Measurements from ENCODE around the gene SPON1. TPM values are rescaled to one million over a fixed set of nuclear protein-coding genes. Genes with fewer than 3 reads are reported as not detected.

SPON1 gene
- total and polyA plus RNA-seq, 2 of the 8 experiments (the other 6 are each of a cell fraction or from before 2014, with no cell fraction given) = 1.5 to 5.4 TPM

DNA sequence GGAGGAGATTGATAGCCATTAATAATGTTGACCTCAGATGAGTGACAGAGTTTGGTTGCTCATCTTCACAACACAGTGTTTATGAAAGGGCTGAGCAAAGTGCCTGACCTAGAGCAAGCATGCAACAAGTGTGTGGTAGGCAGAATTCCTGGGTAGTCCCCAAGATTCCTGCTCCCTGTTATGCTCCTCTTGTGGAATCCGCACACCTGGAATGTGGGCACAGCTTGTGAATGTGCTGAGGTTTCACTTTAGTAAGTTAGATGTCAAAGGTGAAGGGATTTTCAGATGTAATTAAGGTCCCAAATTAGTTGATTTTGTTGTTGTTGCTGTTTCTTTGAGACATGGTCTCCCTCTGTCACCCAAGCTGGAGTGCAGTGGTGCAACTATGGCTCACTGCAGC, 20.7 kb upstream of the SPON1 start:
- H3K4me2 ChIP-seq (ENCODE audit: insufficient read depth in 1 of 2, low read depth in 2 of 2, low read length in 2 of 2) = no peak overlapping the region
- H3K56ac ChIP-seq (replicated peaks; ENCODE audit: insufficient read length, low read depth, low read length) = no peak overlapping the region
- no peak overlapping the region for H2BK120ac ChIP-seq (replicated peaks; ENCODE audit: low read depth, low read length)
- H3K4me1 ChIP-seq (replicated peaks in 1 of 4; ENCODE audit: control insufficient read depth in 3 of 4, insufficient read depth in 4 of 4, low read length in 3 of 4) = no peaks in the 10 kb centered on the region
- H4K91ac ChIP-seq (replicated peaks; ENCODE audit: insufficient read length, low read length) = no peak overlapping the region
- H3K27ac ChIP-seq (ENCODE audit: low read depth, low read length) = no peak overlapping the region
- peaks cover 8 to 12% of the 10 kb centered on the region in 2 experiments; a peak in 2 of 4 replicates for H3K9me3 ChIP-seq (ENCODE audit: insufficient read depth in 2 of 2, low read depth in 1 of 2, low read length in 1 of 2)
- H3K23ac ChIP-seq (ENCODE audit: insufficient read length) = no peak overlapping the region
- H3K9ac ChIP-seq (replicated peaks in 1 of 4; ENCODE audit: extremely low read depth in 1 of 4, low read depth in 3 of 4, low read length in 3 of 4) = no peak overlapping the region
- no peaks in the 10 kb centered on the region for H3K79me2 ChIP-seq (ENCODE audit: control insufficient read depth in 1 of 2, insufficient read depth in 2 of 2, low read length in 2 of 2)
- no peak overlapping the region for H2AK5ac ChIP-seq (ENCODE audit: low read depth, low read length)
- no peaks in the 10 kb centered on the region for H3K27me3 ChIP-seq (replicated peaks in 1 of 4; ENCODE audit: control insufficient read depth in 3 of 4, extremely low read depth in 1 of 4, insufficient read depth in 3 of 4, low read length in 3 of 4)
- DNase-seq (ENCODE audit: low read depth in 1 of 2, low spot score in 2 of 2) (no peak), FAIRE-seq (peak; percentile 24)
- no peak overlapping the region for H3K14ac ChIP-seq (ENCODE audit: insufficient read length)
- CTCF ChIA-PET (ENCODE audit: partially characterized antibody) = interaction anchor here (0.8 to 6.1 kb wide), 4 partner anchors 12 to 169 kb away, joined by 3 to 51 read pairs (median 5); no protein-coding TSS in a partner anchor
- 67% methylated on average over 1 of the region's 1 CpG; no CpG with 5 or more reads in 1 of the 2 experiments for WGBS, 2 experiments (ENCODE audit: extremely low coverage in 1 of 2, insufficient coverage in 1 of 2, insufficient read length in 1 of 2, insufficient replicate concordance in 2 of 2, low coverage in 1 of 2, low lambda C conversion rate in 2 of 2, missing lambda C conversion rate in 1 of 2)
- no peak overlapping the region for H4K5ac ChIP-seq (ENCODE audit: insufficient read length, low read depth, low read length)
- H3K36me3 ChIP-seq (ENCODE audit: control insufficient read depth in 2 of 4, insufficient read depth in 4 of 4, low read length in 3 of 4) = no peaks in the 10 kb centered on the region
- no peak overlapping the region for H3K4ac ChIP-seq (replicated peaks; ENCODE audit: insufficient read length, low read depth, low read length)
- no peak overlapping the region for H4K8ac ChIP-seq (ENCODE audit: extremely low read depth, insufficient read depth, low read length)
- no peaks in the 10 kb centered on the region for H3K79me1 ChIP-seq (ENCODE audit: low read depth, low read length)
- H3K4me3 ChIP-seq (ENCODE audit: extremely low read depth in 1 of 4, insufficient read depth in 2 of 4, low read depth in 3 of 4, low read length in 4 of 4) = no peak overlapping the region
- H3K23me2 ChIP-seq (ENCODE audit: low read depth, low read length) = no peaks in the 10 kb centered on the region
- no peak overlapping the region for H2AFZ ChIP-seq (ENCODE audit: low read length)
- POLR2A ChIA-PET (ENCODE audit: partially characterized antibody) = no interaction called here
- no peak overlapping the region for H2BK5ac ChIP-seq (ENCODE audit: low read depth, low read length)
- no peak overlapping the region for H3K18ac ChIP-seq (ENCODE audit: extremely low read depth, low read length)
- no peaks in the 10 kb centered on the region for H4K20me1 ChIP-seq (replicated peaks in 1 of 2; ENCODE audit: control insufficient read depth in 1 of 2, insufficient read depth in 2 of 2, low read length in 2 of 2)
- no peak overlapping the region for H2BK15ac ChIP-seq (ENCODE audit: low read length)
- no peak overlapping the region for H2BK20ac ChIP-seq (ENCODE audit: low read length)
- H2BK12ac ChIP-seq (ENCODE audit: low read depth, low read length) = no peak overlapping the region
- TF ChIP-seq SIX5 (IDR thresholded peaks at IDR 0.05; ENCODE audit: low read depth, low read length) (no peak), CREB1 (IDR thresholded peaks at IDR 0.05) (no peak), BACH1 (IDR thresholded peaks at IDR 0.05; ENCODE audit: low read length) (no peak), SAP30 (IDR thresholded peaks at IDR 0.05; ENCODE audit: insufficient read depth, insufficient replicate concordance, low read length) (no peak), RAD21 (IDR thresholded peaks at IDR 0.05 in 1 of 2, conservative IDR thresholded peaks at IDR 0.05 in 1 of 2; ENCODE audit: low read depth in 2 of 2, low read length in 2 of 2) (no peak), SIN3A (conservative IDR thresholded peaks at IDR 0.05 in 1 of 2, IDR thresholded peaks at IDR 0.05 in 1 of 2; ENCODE audit: low read depth in 1 of 2, low read length in 2 of 2) (no peak), JUND (IDR thresholded peaks at IDR 0.05; ENCODE audit: low read length) (no peak), TCF12 (IDR thresholded peaks at IDR 0.05; ENCODE audit: low read depth, low read length) (no peak), MAFK (IDR thresholded peaks at IDR 0.05; ENCODE audit: low read depth, low read length) (no peak), KDM4A (IDR thresholded peaks at IDR 0.05; ENCODE audit: low read depth, low read length, severe bottlenecking) (no peak), TAF1 (IDR thresholded peaks at IDR 0.05; ENCODE audit: low read depth, low read length) (no peak), CTBP2 (IDR thresholded peaks at IDR 0.05; ENCODE audit: borderline replicate concordance, insufficient read depth, insufficient read length, low read length) (no peak)
- TF ChIP-seq, protein P1, sequence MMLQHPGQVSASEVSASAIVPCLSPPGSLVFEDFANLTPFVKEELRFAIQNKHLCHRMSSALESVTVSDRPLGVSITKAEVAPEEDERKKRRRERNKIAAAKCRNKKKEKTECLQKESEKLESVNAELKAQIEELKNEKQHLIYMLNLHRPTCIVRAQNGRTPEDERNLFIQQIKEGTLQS (IDR thresholded peaks at IDR 0.05; ENCODE audit: insufficient read depth, low read depth, low read length) = no peak
